Neural progenitor cell (in vitro differentiated cells): ENCODE data around the gene CCS.

Experiments used
- CTCF ChIP-seq: fragments of 200-600 bp; sonication (generic); IDR thresholded peaks from 2 replicates; pipeline ENCODE4 v1.5.1; 2017; ENCODE audit warnings: antibody characterized with exemption, mild to moderate bottlenecking
- EZH2 ChIP-seq: fragments of 200-600 bp; sonication (generic); IDR thresholded peaks from 2 replicates; pipeline ENCODE4 v1.6.1; 2017; ENCODE audit warnings: antibody characterized with exemption, mild to moderate bottlenecking, moderate library complexity

GRCh38 chr11:66593650-66594049, 665 bp downstream of the CCS start:
- TF ChIP-seq CTCF (no peak), EZH2 (no peak)
